ENCODE measurements around the gene DBF4B.

Gene DBF4B

DNA sequence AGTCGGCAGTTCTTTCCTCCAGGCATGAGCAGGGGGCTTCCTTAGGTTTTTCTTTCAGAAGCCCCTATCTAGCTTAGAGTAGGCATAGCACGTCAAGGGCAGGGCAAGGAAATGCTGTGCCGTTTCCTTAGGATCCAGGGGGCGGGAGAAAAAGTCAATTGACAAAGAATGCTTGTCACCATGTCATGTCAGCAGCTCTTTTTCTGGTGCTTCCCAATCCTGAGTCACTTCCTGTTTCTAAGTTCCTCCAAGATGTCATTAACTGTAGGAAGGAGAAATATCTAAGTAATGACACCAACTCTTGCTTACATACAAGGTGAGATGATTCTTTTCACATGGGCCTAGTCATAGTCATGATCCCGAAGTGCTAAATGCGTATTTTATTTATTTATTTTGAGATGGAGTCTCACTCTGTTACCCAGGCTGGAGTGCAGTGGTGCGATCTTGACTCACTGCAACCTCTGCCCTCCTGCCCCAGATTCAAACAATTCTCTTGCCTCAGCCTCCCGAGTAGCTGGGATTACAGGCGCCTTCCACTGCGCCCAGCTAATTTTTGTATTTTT lies 86.5 kb downstream of the DBF4B start:
- no peak for DNase-seq (ENCODE audit: low spot score)
- TF ChIP-seq, protein P1, sequence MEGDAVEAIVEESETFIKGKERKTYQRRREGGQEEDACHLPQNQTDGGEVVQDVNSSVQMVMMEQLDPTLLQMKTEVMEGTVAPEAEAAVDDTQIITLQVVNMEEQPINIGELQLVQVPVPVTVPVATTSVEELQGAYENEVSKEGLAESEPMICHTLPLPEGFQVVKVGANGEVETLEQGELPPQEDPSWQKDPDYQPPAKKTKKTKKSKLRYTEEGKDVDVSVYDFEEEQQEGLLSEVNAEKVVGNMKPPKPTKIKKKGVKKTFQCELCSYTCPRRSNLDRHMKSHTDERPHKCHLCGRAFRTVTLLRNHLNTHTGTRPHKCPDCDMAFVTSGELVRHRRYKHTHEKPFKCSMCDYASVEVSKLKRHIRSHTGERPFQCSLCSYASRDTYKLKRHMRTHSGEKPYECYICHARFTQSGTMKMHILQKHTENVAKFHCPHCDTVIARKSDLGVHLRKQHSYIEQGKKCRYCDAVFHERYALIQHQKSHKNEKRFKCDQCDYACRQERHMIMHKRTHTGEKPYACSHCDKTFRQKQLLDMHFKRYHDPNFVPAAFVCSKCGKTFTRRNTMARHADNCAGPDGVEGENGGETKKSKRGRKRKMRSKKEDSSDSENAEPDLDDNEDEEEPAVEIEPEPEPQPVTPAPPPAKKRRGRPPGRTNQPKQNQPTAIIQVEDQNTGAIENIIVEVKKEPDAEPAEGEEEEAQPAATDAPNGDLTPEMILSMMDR (IDR thresholded peaks at IDR 0.05; ENCODE audit: borderline replicate concordance, control extremely low read depth, extremely low read depth, insufficient read depth, missing control alignments), result no peak
- in situ Hi-C loops (cut with MboI; ENCODE audit: low sequenced_read_pairs, unreplicated experiment), result no loop called here

DNA sequence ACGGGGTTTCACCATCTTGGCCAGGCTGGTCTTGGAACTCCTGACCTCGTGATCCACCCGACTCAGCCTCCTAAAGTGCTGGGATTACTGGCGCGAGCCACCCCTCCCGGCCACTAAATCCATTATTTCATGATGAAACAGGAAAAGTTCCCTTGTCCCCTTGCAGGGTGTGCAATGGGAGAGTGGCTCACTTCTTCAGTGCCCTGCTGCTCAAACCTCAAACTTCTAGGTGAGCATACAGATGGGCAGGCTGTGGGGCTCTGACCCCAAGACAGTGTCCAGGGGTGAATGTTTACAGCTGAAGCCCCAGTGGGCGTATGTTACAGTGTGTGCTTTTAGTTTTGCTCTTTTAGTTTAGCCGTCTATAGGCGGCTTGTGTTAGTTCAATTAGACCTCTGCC lies 87.0 kb downstream of the DBF4B start:
- no peak for DNase-seq (ENCODE audit: low spot score)
- in situ Hi-C loops (cut with MboI; ENCODE audit: low sequenced_read_pairs, unreplicated experiment), result no loop called here
- TF ChIP-seq, protein P1 (IDR thresholded peaks at IDR 0.05; ENCODE audit: borderline replicate concordance, control extremely low read depth, extremely low read depth, insufficient read depth, missing control alignments), result no peak

DNA sequence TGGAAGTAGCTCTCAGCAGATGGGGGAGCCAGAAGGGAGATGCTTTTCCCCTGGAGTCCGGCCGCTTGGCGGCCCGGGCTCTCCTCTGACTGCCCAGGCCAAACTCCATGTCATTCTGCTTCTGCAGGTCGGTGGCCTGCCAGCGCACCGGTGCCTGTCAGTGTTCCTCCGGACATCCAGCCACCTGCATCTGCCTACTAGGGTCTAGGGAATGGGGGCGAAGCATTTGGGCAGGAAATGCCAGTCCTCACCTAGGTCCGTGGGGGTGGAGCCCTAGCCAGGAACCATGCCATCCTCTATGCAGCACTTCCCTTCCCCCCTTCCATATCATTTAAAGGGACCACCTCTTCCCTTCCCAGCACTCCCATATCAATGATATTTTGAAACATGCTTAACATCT lies 87.5 kb downstream of the DBF4B start:
- TF ChIP-seq, protein P1 (IDR thresholded peaks at IDR 0.05; ENCODE audit: borderline replicate concordance, control extremely low read depth, extremely low read depth, insufficient read depth, missing control alignments), result no peak
- no peak for DNase-seq (ENCODE audit: low spot score)
- in situ Hi-C loops (cut with MboI; ENCODE audit: low sequenced_read_pairs, unreplicated experiment), result no loop called here

DNA sequence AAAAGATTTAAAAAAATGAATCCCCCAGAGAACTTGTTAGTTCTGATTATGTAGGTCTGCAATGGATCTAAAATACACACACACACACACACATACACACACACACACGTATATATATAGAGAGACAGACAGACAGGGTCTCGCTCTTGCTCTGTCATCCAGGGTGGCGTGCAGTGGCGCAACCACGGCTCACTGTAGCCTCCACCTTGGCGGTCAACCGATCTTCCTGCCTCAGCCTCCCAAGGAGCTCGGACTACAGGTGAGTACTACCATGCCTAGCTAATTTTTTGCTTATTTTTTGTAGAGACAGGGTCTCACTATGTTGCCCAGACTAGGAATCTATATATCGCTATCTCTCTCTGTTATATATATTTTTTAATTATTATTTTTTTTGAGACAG lies 88.3 kb downstream of the DBF4B start:
- DNase-seq (ENCODE audit: low spot score), result no peak
- in situ Hi-C loops (cut with MboI; ENCODE audit: low sequenced_read_pairs, unreplicated experiment), result no loop called here
- TF ChIP-seq, protein P1 (IDR thresholded peaks at IDR 0.05; ENCODE audit: borderline replicate concordance, control extremely low read depth, extremely low read depth, insufficient read depth, missing control alignments), result no peak

DNA sequence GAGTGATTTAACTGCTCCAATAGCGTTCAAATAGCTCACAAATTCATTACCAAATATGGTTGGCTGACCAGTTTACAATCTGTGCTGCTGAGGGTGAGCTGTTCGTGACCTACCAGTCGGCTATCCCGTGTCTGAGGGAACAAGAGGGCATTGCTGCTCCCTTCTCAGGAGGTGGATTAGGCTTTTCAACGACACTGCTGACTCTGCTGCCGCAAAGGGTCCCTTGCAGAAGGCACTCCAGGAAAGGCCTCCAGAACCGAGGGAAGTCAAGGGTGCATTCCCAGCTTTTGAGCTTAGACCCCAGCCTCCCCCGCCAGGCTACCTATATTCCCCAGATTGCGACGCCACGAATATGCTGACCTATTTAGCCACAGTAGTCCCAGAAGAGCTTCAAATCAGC lies 89.3 kb downstream of the DBF4B start:
- no peak for DNase-seq (ENCODE audit: low spot score)
- TF ChIP-seq, protein P1 (IDR thresholded peaks at IDR 0.05; ENCODE audit: borderline replicate concordance, control extremely low read depth, extremely low read depth, insufficient read depth, missing control alignments), result no peak
- in situ Hi-C loops (cut with MboI; ENCODE audit: low sequenced_read_pairs, unreplicated experiment), result no loop called here

DNA sequence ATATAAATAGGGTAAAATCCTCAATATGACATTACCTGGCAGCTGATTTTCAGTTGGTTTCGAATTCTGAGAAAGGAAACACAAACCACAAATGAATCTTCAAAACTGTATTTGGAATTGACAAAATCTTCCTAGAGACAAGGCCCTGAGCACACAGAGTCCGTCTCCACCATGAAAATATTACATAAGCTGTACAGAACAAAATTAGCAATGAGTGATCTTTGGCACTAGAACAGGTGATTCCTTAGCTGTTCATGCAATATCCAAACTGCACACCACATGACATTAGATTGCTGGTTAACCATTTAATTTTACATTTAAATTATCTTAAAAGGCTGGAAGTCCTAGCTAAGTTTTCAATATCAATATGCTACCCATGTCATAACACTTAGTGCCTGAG lies 89.9 kb downstream of the DBF4B start:
- TF ChIP-seq, protein P1 (IDR thresholded peaks at IDR 0.05; ENCODE audit: borderline replicate concordance, control extremely low read depth, extremely low read depth, insufficient read depth, missing control alignments), result no peak
- in situ Hi-C loops (cut with MboI; ENCODE audit: low sequenced_read_pairs, unreplicated experiment), result no loop called here
- no peak for DNase-seq (ENCODE audit: low spot score)
